AG09309 (cell line): ENCODE data around the gene LRRC61.

Experiments
- DNase-seq: peaks from one replicate; pipeline ENCODE4 v3.0.0-alpha.2; 2010; ENCODE audit warnings: low read depth
- H3K4me3 ChIP-seq: 2 replicates; pipeline ENCODE4 v1.5.1; 2011; ENCODE audit warnings: mild to moderate bottlenecking, low read depth, low read length, moderate library complexity; ENCODE audit not compliant: control insufficient read depth
- TF ChIP-seq, protein P1 (sequence below): IDR thresholded peaks from 2 replicates; pipeline ENCODE4 v1.5.1; 2011; ENCODE audit warnings: mild to moderate bottlenecking, low read depth, low read length, inconsistent platforms; ENCODE audit not compliant: insufficient read depth, control insufficient read depth; ENCODE audit errors: missing control alignments

The LRRC61 gene

DNA sequence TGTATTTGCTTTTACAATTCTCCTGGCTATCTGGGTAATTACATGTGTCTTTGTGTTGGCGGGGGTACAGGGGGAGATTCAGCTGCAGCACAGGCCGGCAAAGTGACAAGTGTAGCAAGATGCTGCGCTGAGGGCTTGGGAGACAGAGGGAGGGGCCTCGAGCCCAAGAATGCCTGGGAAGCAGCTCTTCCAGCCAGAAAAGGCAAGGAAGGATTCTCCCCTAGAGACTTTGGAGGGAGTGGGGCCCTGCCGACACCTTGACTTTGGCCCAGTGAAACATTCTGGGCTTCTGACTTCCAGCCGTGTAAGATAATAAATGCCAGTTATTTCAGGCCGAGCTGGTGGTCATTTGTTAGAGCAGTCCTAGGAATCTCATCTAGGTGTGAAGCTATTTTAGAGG, 38.2 kb downstream of the LRRC61 start:
- TF ChIP-seq, protein P1, sequence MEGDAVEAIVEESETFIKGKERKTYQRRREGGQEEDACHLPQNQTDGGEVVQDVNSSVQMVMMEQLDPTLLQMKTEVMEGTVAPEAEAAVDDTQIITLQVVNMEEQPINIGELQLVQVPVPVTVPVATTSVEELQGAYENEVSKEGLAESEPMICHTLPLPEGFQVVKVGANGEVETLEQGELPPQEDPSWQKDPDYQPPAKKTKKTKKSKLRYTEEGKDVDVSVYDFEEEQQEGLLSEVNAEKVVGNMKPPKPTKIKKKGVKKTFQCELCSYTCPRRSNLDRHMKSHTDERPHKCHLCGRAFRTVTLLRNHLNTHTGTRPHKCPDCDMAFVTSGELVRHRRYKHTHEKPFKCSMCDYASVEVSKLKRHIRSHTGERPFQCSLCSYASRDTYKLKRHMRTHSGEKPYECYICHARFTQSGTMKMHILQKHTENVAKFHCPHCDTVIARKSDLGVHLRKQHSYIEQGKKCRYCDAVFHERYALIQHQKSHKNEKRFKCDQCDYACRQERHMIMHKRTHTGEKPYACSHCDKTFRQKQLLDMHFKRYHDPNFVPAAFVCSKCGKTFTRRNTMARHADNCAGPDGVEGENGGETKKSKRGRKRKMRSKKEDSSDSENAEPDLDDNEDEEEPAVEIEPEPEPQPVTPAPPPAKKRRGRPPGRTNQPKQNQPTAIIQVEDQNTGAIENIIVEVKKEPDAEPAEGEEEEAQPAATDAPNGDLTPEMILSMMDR = no peak

DNA sequence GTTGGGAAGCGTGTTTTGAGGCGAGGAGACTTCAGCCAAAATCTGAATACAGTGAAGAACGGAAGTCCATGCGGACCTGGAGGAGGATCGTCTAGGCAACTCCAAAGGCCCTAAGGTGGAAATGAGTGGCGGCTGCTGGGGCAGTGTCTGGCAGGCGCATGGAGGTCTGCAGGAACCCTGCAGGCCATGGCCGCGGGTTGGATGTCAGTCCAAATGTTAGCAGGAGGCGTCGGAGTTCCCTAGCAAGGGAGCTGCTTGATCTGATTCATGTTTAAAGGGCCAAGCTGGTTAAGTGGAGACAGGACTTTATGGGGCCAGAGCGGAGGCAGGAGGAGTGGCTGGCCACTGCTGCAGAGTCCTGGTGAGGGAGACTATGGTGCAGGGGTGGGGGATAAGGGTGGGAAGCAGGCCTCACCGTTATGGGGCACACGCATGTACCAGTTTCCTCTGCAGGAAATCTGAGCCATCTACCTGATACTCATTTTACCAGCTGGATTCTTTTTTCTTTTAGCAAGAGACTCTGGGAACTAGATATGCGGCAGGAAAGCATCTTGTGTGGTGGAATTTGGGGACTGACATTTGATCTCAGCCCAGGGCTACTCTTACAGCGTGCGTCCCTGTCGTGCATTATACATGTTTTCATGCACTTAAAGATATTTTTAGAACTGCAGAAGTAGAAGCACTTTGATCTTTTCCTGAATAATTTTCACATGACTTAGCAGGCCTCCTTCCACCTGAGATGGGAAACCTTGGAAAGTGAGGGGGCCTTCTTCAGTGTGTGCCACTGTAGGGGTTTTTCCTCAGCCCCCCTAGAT, 38.9 kb downstream of the LRRC61 start:
- TF ChIP-seq, protein P1 = no peak
- no peak for DNase-seq
- no peak overlapping the region for H3K4me3 ChIP-seq

More for the DNA sequence above, 38.2 kb downstream of the LRRC61 start:
- DNase-seq = no peak
- H3K4me3 ChIP-seq = no peak overlapping the region

DNA sequence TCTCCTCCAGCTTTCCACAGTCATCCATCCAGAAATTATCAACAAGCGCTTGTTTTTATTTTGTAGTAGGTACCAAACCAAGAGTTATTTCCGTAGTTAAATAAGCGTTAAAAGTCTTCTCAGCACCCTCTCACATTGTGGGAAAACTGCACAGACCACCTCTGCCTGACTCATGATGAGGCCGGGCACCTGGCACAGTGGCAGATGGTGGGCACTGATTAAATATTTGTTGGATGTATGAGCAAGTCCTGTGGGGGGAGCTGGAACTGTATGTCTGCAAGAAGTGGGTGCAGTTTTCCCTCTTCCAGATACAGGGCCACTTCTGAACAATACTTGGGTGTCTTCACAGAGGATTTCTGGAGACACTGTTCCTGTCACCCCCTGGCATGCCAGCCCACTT, 40.2 kb downstream of the LRRC61 start:
- H3K4me3 ChIP-seq = no peak overlapping the region

DNA sequence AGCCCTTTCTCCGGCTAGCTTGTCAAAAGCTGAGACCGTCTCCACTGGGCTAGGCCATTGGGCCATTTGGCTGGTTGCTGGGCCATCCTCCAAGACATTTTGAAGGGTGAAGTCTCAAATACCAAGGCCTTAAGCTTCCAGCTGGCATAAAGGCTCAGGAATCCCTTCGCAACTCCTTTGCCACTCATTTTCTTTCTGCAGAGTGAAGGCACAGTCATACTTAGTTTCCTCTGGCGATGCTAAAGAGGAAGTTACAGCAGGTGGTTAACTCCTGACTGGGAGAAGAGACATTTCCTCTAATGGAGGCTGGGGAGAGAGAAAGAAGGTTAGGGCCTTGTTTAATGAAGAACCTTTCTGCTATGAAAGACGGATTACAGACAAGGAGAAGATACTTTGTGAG, 40.7 kb downstream of the LRRC61 start:
- no peak for DNase-seq
- no peak overlapping the region for H3K4me3 ChIP-seq
- TF ChIP-seq, protein P1 = no peak

More for the DNA sequence above, 40.2 kb downstream of the LRRC61 start:
- TF ChIP-seq, protein P1 = no peak
- DNase-seq = no peak

DNA sequence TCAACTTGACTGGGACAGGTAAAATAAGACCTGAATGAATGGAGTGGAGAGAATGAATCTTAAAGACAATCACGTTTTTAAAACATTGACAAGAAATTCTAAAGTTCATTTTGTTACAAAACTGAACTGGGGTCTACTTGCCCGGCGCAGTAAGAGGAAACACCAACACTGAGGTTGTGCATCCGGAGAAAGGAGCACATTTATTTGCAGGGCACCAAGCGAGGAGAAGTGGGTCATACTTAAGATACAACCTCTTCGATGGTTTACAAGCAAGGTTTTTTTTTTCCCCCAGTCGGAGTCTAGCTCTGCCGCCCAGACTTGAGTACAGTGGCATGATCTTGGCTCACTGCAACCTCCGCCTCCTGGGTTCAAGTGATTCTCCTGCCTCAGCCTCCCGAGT, 42.0 kb downstream of the LRRC61 start:
- no peak overlapping the region for H3K4me3 ChIP-seq
- TF ChIP-seq, protein P1 = no peak
- DNase-seq = no peak

DNA sequence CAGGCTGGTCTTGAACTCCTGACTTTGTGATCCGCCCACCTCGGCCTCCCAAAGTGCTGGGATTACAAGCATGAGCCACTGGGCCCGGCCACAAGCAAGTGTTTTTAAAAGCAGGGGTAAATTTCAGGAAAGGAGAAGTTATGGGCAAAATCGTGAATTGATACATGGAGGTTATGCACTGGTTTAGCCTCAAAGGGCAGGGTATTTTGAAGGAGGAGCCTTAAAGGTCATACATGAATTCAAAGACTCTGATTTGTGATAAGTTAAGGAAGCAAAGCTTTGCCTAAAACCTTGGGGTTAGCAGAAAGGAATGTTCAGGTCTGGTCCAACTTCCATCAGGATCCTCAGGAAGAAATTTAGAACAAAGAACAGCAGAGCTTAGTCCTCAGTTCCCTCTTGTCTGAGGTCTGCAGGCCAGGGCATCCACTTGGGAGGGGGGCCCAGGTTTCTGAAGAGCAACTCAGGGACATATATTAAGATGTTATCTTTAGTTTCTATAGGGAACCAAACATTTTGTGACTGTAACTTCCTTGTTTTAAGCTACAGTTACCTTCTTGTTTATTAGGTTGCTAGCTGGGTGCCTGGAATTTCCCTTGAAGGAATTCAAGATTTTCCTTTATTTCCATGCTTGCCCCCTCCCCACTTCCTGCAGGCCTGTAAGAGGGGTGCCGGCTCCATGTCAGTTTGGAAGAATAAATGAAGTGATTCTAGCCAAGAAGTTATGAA, 42.7 kb downstream of the LRRC61 start:
- no peak for DNase-seq
- no peak overlapping the region for H3K4me3 ChIP-seq
- TF ChIP-seq, protein P1 = no peak
